HL-60 (cell line): ENCODE measurements around the gene NUTF2.
A peak's percentile ranks its signal among the peaks of the same experiment; 100 is the strongest.

Experiments
- DNase-seq, 2 experiments: peaks; one replicate each; pipeline ENCODE4 v3.0.0-alpha.2; 2010 to 2020; ENCODE audit warnings: low read depth in 1 of 2, low spot score in 1 of 2
- H3K27ac ChIP-seq: fragments of 250-450 bp; sonication (Bioruptor Pico); replicated peaks from 2 replicates; pipeline ENCODE4 v1.5.1; 2020; ENCODE audit warnings: mild to moderate bottlenecking, moderate library complexity
- H3K27me3 ChIP-seq: fragments of 250-450 bp; sonication (Bioruptor Pico); 2 replicates; pipeline ENCODE4 v1.5.1; 2021; ENCODE audit warnings: mild to moderate bottlenecking, moderate library complexity; ENCODE audit not compliant: insufficient read depth, poor library complexity, severe bottlenecking
- H3K4me3 ChIP-seq: replicated peaks from 2 replicates; pipeline ENCODE4 v1.5.1; 2011; ENCODE audit warnings: mild to moderate bottlenecking, control low read depth, low read length; ENCODE audit not compliant: insufficient read depth
- GABPA ChIP-seq: IDR thresholded peaks from 2 replicates; pipeline ENCODE4 v1.6.1; 2012; ENCODE audit warnings: low read depth
- POLR2AphosphoS5 ChIP-seq: IDR thresholded peaks from 2 replicates; pipeline ENCODE4 v1.6.1; 2012; ENCODE audit warnings: low read depth
- SPI1 ChIP-seq: IDR thresholded peaks from 2 replicates; pipeline ENCODE4 v1.6.1; 2012; ENCODE audit warnings: low read depth, mild to moderate bottlenecking, borderline replicate concordance
- long read RNA-seq: library from polyadenylated mRNA; unstranded; transcript quantifications from one replicate; pipeline ENCODE4 v2.0.0, GENCODE V29; 2020
- TF ChIP-seq, protein P1 (sequence below): IDR thresholded peaks from 2 replicates; pipeline ENCODE4 v1.6.1; 2012; ENCODE audit warnings: low read depth; ENCODE audit not compliant: insufficient replicate concordance
- TF ChIP-seq, protein P2 (sequence below): IDR thresholded peaks from one replicate; pipeline ENCODE4 v1.5.1; 2011; ENCODE audit warnings: low read length, control low read depth, inconsistent platforms; ENCODE audit not compliant: insufficient read depth

The NUTF2 gene
- long read RNA-seq, transcript NUTF2-206 (5 exons, 1,119 nt), result minor isoform, 9 of 162 reads
- long read RNA-seq, transcript NUTF2-201 (5 exons, 2,321 nt), result major isoform, 145 of 162 reads
- long read RNA-seq, partial matches to known transcripts, result 6 of 162 reads
- long read RNA-seq, other reads (novel, unspliced or antisense), result 2 of 162 reads

DNA sequence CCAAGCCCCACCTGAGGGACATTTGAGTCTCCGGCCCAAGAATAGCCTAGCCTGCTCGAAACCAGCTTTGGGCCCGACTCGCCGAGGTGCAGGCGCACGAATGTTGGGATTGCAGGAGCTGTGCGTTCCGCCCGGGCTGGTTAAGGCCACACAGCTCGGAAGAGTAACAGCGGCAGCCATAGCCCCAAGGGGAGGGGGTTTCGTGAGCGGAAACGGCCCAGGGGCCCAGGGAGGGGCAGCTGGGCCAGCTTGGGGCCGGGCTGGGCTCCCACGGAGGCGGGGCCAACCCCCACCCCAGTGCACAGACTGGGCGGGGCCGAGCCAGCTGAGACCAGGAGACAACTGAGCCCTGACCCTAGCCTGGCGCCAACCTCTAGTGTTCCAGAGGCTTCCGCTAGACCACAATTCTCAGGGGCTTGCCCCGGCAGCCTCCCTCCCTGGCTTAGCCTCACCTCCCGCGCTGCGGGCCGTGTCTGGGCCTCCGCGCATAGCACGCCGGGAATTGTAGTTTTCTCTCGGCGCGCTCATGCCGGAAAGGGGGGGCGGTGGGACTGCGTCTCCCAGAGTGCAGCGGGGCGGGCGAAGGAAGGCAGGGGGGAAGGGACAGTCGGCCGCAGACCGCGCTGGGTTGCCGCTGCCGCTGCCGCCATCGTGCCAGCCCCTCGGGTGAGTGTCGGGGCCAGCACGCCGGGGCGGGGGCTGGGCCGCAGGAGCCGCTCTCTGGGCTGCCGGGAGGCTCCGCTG is at the start of gene NUTF2:
Gene NUTF2 (plus strand): TSS at position 614 of the 744 bp plus-strand sequence. CDS start 18,198 bp downstream, outside the sequence.
- peak within 1 kb of the TSS; percentile 99 for H3K4me3 ChIP-seq
- DNase-seq, result peak; percentile 95 to 98
- peak; percentile 55 for TF ChIP-seq GABPA
- TF ChIP-seq, protein P1, sequence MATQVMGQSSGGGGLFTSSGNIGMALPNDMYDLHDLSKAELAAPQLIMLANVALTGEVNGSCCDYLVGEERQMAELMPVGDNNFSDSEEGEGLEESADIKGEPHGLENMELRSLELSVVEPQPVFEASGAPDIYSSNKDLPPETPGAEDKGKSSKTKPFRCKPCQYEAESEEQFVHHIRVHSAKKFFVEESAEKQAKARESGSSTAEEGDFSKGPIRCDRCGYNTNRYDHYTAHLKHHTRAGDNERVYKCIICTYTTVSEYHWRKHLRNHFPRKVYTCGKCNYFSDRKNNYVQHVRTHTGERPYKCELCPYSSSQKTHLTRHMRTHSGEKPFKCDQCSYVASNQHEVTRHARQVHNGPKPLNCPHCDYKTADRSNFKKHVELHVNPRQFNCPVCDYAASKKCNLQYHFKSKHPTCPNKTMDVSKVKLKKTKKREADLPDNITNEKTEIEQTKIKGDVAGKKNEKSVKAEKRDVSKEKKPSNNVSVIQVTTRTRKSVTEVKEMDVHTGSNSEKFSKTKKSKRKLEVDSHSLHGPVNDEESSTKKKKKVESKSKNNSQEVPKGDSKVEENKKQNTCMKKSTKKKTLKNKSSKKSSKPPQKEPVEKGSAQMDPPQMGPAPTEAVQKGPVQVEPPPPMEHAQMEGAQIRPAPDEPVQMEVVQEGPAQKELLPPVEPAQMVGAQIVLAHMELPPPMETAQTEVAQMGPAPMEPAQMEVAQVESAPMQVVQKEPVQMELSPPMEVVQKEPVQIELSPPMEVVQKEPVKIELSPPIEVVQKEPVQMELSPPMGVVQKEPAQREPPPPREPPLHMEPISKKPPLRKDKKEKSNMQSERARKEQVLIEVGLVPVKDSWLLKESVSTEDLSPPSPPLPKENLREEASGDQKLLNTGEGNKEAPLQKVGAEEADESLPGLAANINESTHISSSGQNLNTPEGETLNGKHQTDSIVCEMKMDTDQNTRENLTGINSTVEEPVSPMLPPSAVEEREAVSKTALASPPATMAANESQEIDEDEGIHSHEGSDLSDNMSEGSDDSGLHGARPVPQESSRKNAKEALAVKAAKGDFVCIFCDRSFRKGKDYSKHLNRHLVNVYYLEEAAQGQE, result no peak
- TF ChIP-seq SPI1, result no peak; the same call in 1 of the 2 replicates
- TF ChIP-seq, protein P2, sequence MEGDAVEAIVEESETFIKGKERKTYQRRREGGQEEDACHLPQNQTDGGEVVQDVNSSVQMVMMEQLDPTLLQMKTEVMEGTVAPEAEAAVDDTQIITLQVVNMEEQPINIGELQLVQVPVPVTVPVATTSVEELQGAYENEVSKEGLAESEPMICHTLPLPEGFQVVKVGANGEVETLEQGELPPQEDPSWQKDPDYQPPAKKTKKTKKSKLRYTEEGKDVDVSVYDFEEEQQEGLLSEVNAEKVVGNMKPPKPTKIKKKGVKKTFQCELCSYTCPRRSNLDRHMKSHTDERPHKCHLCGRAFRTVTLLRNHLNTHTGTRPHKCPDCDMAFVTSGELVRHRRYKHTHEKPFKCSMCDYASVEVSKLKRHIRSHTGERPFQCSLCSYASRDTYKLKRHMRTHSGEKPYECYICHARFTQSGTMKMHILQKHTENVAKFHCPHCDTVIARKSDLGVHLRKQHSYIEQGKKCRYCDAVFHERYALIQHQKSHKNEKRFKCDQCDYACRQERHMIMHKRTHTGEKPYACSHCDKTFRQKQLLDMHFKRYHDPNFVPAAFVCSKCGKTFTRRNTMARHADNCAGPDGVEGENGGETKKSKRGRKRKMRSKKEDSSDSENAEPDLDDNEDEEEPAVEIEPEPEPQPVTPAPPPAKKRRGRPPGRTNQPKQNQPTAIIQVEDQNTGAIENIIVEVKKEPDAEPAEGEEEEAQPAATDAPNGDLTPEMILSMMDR, result no peak
- peak; percentile 66 for TF ChIP-seq POLR2AphosphoS5

DNA sequence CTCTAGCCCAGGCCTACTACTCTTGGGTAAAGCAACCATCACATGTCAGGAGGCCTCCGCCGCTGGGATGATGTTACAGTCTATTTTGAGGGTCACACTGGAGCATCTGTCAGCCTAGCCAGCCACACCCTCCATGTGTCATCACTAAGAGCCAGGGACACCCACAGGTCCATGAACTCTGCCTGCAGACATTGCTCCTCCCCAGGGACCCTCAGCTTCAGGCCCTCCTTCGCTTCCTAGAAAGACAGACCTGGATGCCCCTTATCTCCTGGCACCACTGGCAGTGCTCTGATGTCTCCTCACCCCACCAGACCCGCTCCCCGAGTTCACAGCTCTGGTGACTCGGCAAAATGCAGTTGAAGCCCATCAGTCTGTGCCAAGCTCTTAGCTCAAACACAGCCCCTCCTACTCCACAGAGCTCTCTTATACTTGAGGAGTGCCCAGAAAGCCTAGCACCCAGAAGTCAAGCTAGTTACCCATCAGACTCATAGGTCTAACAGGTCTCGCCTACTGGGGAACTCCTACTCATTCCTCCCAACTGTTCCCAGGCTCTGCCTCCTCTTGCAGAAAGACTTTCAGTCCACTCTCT is 46.3 kb upstream of the NUTF2 start:
- TF ChIP-seq GABPA, result no peak
- no peak for TF ChIP-seq SPI1
- no peak for TF ChIP-seq POLR2AphosphoS5
- TF ChIP-seq, protein P2, result no peak
- TF ChIP-seq, protein P1, result no peak

More for the DNA sequence above, at the start of gene NUTF2:
- Histone ChIP-seq H3K27ac (peak within 1 kb of the TSS; percentile 90), H3K27me3 (no peaks in the 10 kb centered on the region)

DNA sequence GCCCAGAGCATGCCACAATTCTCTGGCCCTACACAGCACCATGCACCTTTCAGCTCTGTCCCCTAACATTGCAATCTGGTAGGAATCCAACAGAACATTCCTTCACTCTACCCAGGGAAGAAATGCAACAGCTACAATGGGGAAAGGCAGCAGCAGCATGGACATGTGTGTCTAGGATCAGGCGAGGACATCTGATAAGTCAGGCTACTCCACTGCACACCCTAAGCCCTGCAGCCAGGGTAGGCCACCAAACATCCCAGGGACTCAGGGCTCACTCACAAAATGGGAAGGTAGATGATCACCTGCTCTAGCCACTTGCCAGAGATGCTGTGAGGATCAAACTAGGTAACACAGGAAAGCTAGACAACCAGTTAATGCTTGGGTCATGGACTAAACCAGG is 45.5 kb upstream of the NUTF2 start:
- H3K27ac ChIP-seq, result no peak overlapping the region
- DNase-seq, result no peak
- no peaks in the 10 kb centered on the region for H3K27me3 ChIP-seq
- no peak overlapping the region for H3K4me3 ChIP-seq
- TF ChIP-seq POLR2AphosphoS5 (no peak), GABPA (no peak), SPI1 (no peak)
- TF ChIP-seq, protein P1, result no peak
- TF ChIP-seq, protein P2, result no peak

More for the DNA sequence above, 46.3 kb upstream of the NUTF2 start:
- DNase-seq, result no peak
- H3K4me3 ChIP-seq, result no peak overlapping the region
- H3K27me3 ChIP-seq, result no peaks in the 10 kb centered on the region
- no peak overlapping the region for H3K27ac ChIP-seq
